CD4-positive, CD25-positive, alpha-beta regulatory T cell (primary cell): Measurements from ENCODE around the gene NKPD1. TPM values are rescaled to one million over a fixed set of nuclear protein-coding genes. Genes with fewer than 3 reads are reported as not detected.

Experiments used
- ATAC-seq, 2 donors: fragments of 150-1000 bp; cut with Tn5 transposase; one replicate each; pipeline ENCODE4 v1.10.0; 2021; ENCODE audit warnings: low read depth in 2 of 2, moderate number of reproducible peaks in 2 of 2, moderate library complexity in 1 of 2
- DNase-seq, 3 donors: peaks; one replicate each; pipeline versions ENCODE4 v3.0.0 to v3.0.0-alpha.2; 2012 to 2022; ENCODE audit warnings: mixed read lengths in 1 of 3
- H3K27ac ChIP-seq: one replicate; pipeline ENCODE4 v1.7.0; 2013; ENCODE audit warnings: mild to moderate bottlenecking, low read length; ENCODE audit not compliant: insufficient read depth, poor library complexity, severe bottlenecking
- H3K27me3 ChIP-seq: one replicate; pipeline ENCODE4 v1.7.0; 2013; ENCODE audit warnings: low read length; ENCODE audit not compliant: control insufficient read depth, insufficient read depth
- H3K36me3 ChIP-seq: one replicate; pipeline ENCODE4 v1.7.0; 2013; ENCODE audit warnings: mild to moderate bottlenecking, low read length, moderate library complexity; ENCODE audit not compliant: control insufficient read depth, insufficient read depth
- H3K4me1 ChIP-seq: 2 replicates; pipeline ENCODE4 v1.7.0; 2013; ENCODE audit warnings: mild to moderate bottlenecking, low read length; ENCODE audit not compliant: insufficient read depth, control insufficient read depth, poor library complexity, severe bottlenecking
- H3K4me3 ChIP-seq: one replicate; pipeline ENCODE4 v1.7.0; 2013; ENCODE audit warnings: low read depth, mild to moderate bottlenecking, low read length, moderate library complexity
- H3K9me3 ChIP-seq, 2 experiments: 1 replicate in 1 of 2; 2 replicates in 1 of 2; pipeline ENCODE4 v1.7.0; 2013; ENCODE audit warnings: low read length in 2 of 2, mild to moderate bottlenecking in 1 of 2, moderate library complexity in 1 of 2; ENCODE audit not compliant: control insufficient read depth in 2 of 2
- H3K27ac Mint-ChIP-seq, 3 donors: one replicate each; pipeline ENCODE4 v1.8.0; 2020 to 2022; ENCODE audit warnings: mild to moderate bottlenecking in 3 of 3, mixed read lengths in 3 of 3, moderate library complexity in 2 of 3
- H3K27me3 Mint-ChIP-seq: one replicate; pipeline ENCODE4 v1.8.0; 2022; ENCODE audit warnings: mild to moderate bottlenecking, mixed read lengths
- H3K36me3 Mint-ChIP-seq: one replicate; pipeline ENCODE4 v1.8.0; 2020; ENCODE audit warnings: mixed read lengths
- H3K4me1 Mint-ChIP-seq, 4 donors: one replicate each; pipeline ENCODE4 v1.8.0; 2020 to 2022; ENCODE audit warnings: mixed read lengths in 4 of 4, mild to moderate bottlenecking in 1 of 4
- H3K4me3 Mint-ChIP-seq, 4 donors: one replicate each; pipeline ENCODE4 v1.8.0; 2020 to 2022; ENCODE audit warnings: mild to moderate bottlenecking in 4 of 4, mixed read lengths in 4 of 4, moderate library complexity in 3 of 4
- H3K9me3 Mint-ChIP-seq, 7 donors: one replicate each; pipeline ENCODE4 v1.8.0; 2020 to 2022; ENCODE audit warnings: mixed read lengths in 7 of 7, mild to moderate bottlenecking in 3 of 7, moderate library complexity in 2 of 7
- polyA plus RNA-seq, 4 donors: library from polyadenylated mRNA; unstranded; fragments of 300-500 nt; fragmentation: Illumina TruSeq; gene quantifications; one replicate each; pipeline ENCODE4 v1.2.3, GENCODE V29; 2021
- total RNA-seq: library from RNA; stranded (reverse); gene quantifications from one replicate; pipeline ENCODE4 v1.2.3, GENCODE V29; 2022

Gene NKPD1
- total and polyA plus RNA-seq, 5 donors from 2014 or later: 0.05 to 0.72 (median 0.21) TPM

GRCh38 chr19:45115809-45116615 is 44.8 kb downstream of the NKPD1 start:
- Histone ChIP-seq H3K4me3 (no peak overlapping the region), H3K27ac (no peak overlapping the region), H3K36me3 (no peaks in the 10 kb centered on the region), H3K27me3 (no peaks in the 10 kb centered on the region), H3K9me3 (no peaks in the 10 kb centered on the region), H3K4me1 (peaks cover 22% of the 10 kb centered on the region)
- Mint-ChIP-seq H3K4me3 (peak overlapping the region in 1 of 4 donors; percentile 61), H3K4me1 (peaks cover 0 to 58% (median 29%) of the 10 kb centered on the region in 4 donors), H3K36me3 (no peaks in the 10 kb centered on the region), H3K27me3 (no peaks in the 10 kb centered on the region), H3K9me3 (no peaks in the 10 kb centered on the region), H3K27ac (peak overlapping the region; percentile 59 to 68 (median 60))
- DNase-seq (no peak), ATAC-seq (no peak)

DNA sequence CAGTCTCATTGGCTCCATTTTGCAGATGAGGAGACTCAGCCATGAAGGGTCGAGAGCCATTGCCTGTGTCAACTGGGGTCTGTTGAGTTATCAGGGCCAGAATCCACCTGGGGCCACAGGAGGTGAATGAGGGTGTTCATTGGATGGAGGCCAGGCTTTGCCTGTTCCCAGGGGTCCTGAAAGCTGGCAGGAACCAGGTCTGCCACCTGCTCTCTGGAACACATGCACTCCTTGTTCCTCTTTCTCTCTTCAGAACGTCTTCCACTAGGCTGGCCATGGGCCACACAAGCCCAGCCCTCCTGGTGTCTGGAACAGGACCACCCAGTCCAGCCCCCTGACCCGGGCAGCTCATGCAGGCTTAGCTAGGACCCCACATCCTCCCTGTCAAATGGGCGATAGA is 46.7 kb downstream of the NKPD1 start:
- Histone ChIP-seq H3K27me3 (no peaks in the 10 kb centered on the region), H3K4me3 (no peak overlapping the region), H3K36me3 (no peaks in the 10 kb centered on the region), H3K27ac (no peak overlapping the region), H3K9me3 (no peaks in the 10 kb centered on the region), H3K4me1 (peaks cover 22% of the 10 kb centered on the region)
- Mint-ChIP-seq H3K9me3 (no peaks in the 10 kb centered on the region), H3K27me3 (no peaks in the 10 kb centered on the region), H3K36me3 (no peaks in the 10 kb centered on the region), H3K4me3 (no peak overlapping the region), H3K4me1 (peaks cover 0 to 51% (median 28%) of the 10 kb centered on the region in 4 donors), H3K27ac (no peak overlapping the region)
- ATAC-seq (no peak), DNase-seq (no peak)

DNA sequence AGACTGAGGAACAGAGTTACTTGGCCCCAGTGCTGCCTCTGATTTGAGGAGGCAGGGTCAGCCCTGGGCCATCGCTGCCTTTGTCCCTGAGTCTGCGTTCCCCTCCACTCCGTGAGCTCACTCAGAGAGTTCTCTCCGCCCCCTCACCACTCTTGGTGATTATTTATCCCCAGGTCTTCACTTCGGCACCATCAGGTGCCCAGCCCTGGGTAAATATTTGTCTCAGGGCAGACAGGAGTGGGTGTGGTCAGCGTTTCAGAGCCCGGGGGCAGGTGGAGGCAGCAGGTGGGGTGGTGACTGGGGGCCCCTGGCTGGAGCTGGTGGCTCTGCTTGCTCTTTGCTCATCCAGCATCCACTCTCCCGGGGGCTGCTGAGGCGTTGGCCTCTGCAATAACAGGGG is 47.2 kb downstream of the NKPD1 start:
- H3K36me3 Mint-ChIP-seq: no peaks in the 10 kb centered on the region
- H3K4me1 Mint-ChIP-seq: peaks cover 0 to 47% (median 29%) of the 10 kb centered on the region in 4 donors
- Histone ChIP-seq H3K9me3 (no peaks in the 10 kb centered on the region), H3K4me3 (no peak overlapping the region), H3K27ac (no peak overlapping the region), H3K36me3 (no peaks in the 10 kb centered on the region), H3K4me1 (peaks cover 22% of the 10 kb centered on the region), H3K27me3 (no peaks in the 10 kb centered on the region)
- H3K27me3 Mint-ChIP-seq: no peaks in the 10 kb centered on the region
- ATAC-seq (no peak), DNase-seq (no peak)
- no peaks in the 10 kb centered on the region for H3K9me3 Mint-ChIP-seq
- H3K4me3 Mint-ChIP-seq: no peak overlapping the region
- no peak overlapping the region for H3K27ac Mint-ChIP-seq

DNA sequence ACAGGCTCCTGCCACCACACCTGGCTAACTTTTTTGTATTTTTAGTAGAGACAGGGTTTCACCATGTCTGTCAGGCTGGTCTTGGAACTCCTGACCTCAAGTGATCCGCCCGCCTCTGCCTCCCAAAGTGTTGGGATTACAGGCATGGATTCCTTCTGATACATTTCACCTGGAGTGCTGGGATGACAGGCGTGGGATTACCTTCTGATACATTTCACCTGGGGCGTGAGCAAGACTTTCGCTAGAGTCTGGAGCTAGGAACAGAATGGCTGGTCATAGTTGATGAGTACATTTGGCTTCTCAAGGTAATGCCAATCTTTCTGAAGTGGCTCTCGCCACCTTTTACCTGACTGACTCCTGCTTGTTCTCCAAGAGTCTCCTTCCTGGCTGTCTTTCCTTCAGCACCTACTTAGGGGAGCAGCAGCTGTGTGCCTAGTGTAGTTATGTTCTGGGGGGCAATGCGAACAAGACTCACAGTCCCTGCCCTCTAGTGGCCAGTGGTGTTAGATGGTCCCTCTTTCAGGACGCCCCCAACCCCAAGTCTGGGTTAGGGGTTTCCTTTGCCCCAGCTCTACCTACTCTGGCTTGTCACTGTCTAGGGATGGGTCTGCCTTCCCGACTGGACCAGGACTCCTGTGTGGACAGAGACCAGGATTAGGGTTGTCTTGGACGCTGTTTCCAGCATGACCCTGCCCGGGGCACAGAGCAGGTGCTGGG is 48.5 kb downstream of the NKPD1 start:
- Histone ChIP-seq H3K4me3 (no peak overlapping the region), H3K27me3 (no peaks in the 10 kb centered on the region), H3K4me1 (peaks cover 17% of the 10 kb centered on the region), H3K9me3 (no peaks in the 10 kb centered on the region), H3K27ac (no peak overlapping the region), H3K36me3 (no peaks in the 10 kb centered on the region)
- Mint-ChIP-seq H3K4me1 (peaks cover 0 to 35% (median 28%) of the 10 kb centered on the region in 4 donors), H3K27me3 (no peaks in the 10 kb centered on the region), H3K27ac (peak overlapping the region in 1 of 3 donors; percentile 35), H3K4me3 (no peak overlapping the region), H3K36me3 (no peaks in the 10 kb centered on the region), H3K9me3 (no peaks in the 10 kb centered on the region)
- DNase-seq: no peak
- ATAC-seq: no peak

Other genes with a start within 250 kb of the NKPD1 start
- not detected for gene APOC1, start 246.4 kb downstream of the NKPD1 start, total RNA-seq
- gene APOC1, start 246.4 kb downstream of the NKPD1 start, polyA plus RNA-seq: not detected
- gene APOC4, start 218.7 kb downstream of the NKPD1 start, total RNA-seq: not detected
- gene APOC4, start 218.7 kb downstream of the NKPD1 start, polyA plus RNA-seq: not detected
- gene APOC2, start 214.9 kb downstream of the NKPD1 start, total RNA-seq: not detected
- not detected for gene APOC2, start 214.9 kb downstream of the NKPD1 start, polyA plus RNA-seq
- gene CLPTM1, start 205.6 kb downstream of the NKPD1 start, total RNA-seq: 81.5 TPM
- gene CLPTM1, start 205.6 kb downstream of the NKPD1 start, polyA plus RNA-seq: 10 to 100 TPM; 16.7 to 20.3 (median 19.2) TPM
- 107 TPM for gene RELB, start 159.5 kb downstream of the NKPD1 start, total RNA-seq
- gene RELB, start 159.5 kb downstream of the NKPD1 start, polyA plus RNA-seq: 10 to 100 TPM in 2 of 4 donors, 1 to 10 TPM in 2; 5.5 to 11.4 (median 10.2) TPM
- 189 TPM for gene CLASRP, start 121.9 kb downstream of the NKPD1 start, total RNA-seq
- gene CLASRP, start 121.9 kb downstream of the NKPD1 start, polyA plus RNA-seq: 1 to 10 TPM; 3.9 to 4.9 (median 4.3) TPM
- 3.0 TPM for gene ZNF296, start 84.5 kb downstream of the NKPD1 start, total RNA-seq
- gene ZNF296, start 84.5 kb downstream of the NKPD1 start, polyA plus RNA-seq: 1 to 10 TPM; 1.8 to 2.5 (median 2.0) TPM
- gene GEMIN7, start 81.7 kb downstream of the NKPD1 start, total RNA-seq: 6.6 TPM
- 10 to 100 TPM; 64.6 to 93.1 (median 79.7) TPM for gene GEMIN7, start 81.7 kb downstream of the NKPD1 start, polyA plus RNA-seq
- gene PPP1R37, start 67.8 kb downstream of the NKPD1 start, total RNA-seq: 17.4 TPM
- gene PPP1R37, start 67.8 kb downstream of the NKPD1 start, polyA plus RNA-seq: 1 to 10 TPM in 1 of 4 donors, under 1 TPM in 3; 0.61 to 1.0 (median 0.65) TPM
- gene TRAPPC6A, start 17.3 kb upstream of the NKPD1 start, total RNA-seq: 54.7 TPM
- gene TRAPPC6A, start 17.3 kb upstream of the NKPD1 start, polyA plus RNA-seq: 100 to 1,000 TPM; 161 to 182 (median 171) TPM
- 22.9 TPM for gene BLOC1S3, start 17.8 kb upstream of the NKPD1 start, total RNA-seq
- gene BLOC1S3, start 17.8 kb upstream of the NKPD1 start, polyA plus RNA-seq: 10 to 100 TPM; 12.8 to 21.0 (median 17.4) TPM
- not detected for gene EXOC3L2, start 84.4 kb upstream of the NKPD1 start, total RNA-seq
- not detected for gene EXOC3L2, start 84.4 kb upstream of the NKPD1 start, polyA plus RNA-seq
- gene MARK4, start 90.3 kb upstream of the NKPD1 start, total RNA-seq: 61.0 TPM
- gene MARK4, start 90.3 kb upstream of the NKPD1 start, polyA plus RNA-seq: 1 to 10 TPM in 2 of 4 donors, under 1 TPM in 2; 0.38 to 1.6 (median 0.85) TPM
- gene CKM, start 161.9 kb upstream of the NKPD1 start, total RNA-seq: not detected
- gene CKM, start 161.9 kb upstream of the NKPD1 start, polyA plus RNA-seq: not detected
- 0.54 TPM for gene KLC3, start 179.8 kb upstream of the NKPD1 start, total RNA-seq
- not detected for gene KLC3, start 179.8 kb upstream of the NKPD1 start, polyA plus RNA-seq
- 15.5 TPM for gene ERCC2, start 209.6 kb upstream of the NKPD1 start, total RNA-seq
- 1 to 10 TPM; 4.4 to 7.5 (median 6.4) TPM for gene ERCC2, start 209.6 kb upstream of the NKPD1 start, polyA plus RNA-seq
- gene PPP1R13L, start 244.1 kb upstream of the NKPD1 start, total RNA-seq: 7.4 TPM
- gene PPP1R13L, start 244.1 kb upstream of the NKPD1 start, polyA plus RNA-seq: under 1 TPM; 0.17 to 0.94 (median 0.57) TPM
- gene POLR1G, start 245.7 kb upstream of the NKPD1 start, total RNA-seq: 2.1 TPM
- gene POLR1G, start 245.7 kb upstream of the NKPD1 start, polyA plus RNA-seq: 1 to 10 TPM; 1.6 to 3.6 (median 2.4) TPM